Activated T-cell treated with anti-CD3 and anti-CD28 coated beads, Interleukin-2, amount 50 U/mL, for 72 hours (primary cell): ENCODE data around the gene ALG14. TPM values are rescaled to one million over a fixed set of nuclear protein-coding genes. Genes with fewer than 3 reads are reported as not detected.

ENCODE experiments used
- ATAC-seq, 2 donors: fragments of 150-1000 bp; cut with Tn5 transposase; replicated peaks in 1 of 2; 2 replicates each; pipeline ENCODE4 v1.10.0; 2021; ENCODE audit warnings: moderate library complexity in 2 of 2, mild to moderate bottlenecking in 1 of 2
- DNase-seq, 2 donors: peaks; one replicate each; pipeline ENCODE4 v3.0.0; 2021 to 2022; ENCODE audit warnings: mixed read lengths in 1 of 2
- H3K27ac Mint-ChIP-seq: one replicate; pipeline ENCODE4 v1.8.0; 2022; ENCODE audit warnings: mild to moderate bottlenecking, moderate library complexity, mixed read lengths
- H3K27me3 Mint-ChIP-seq: one replicate; pipeline ENCODE4 v1.8.0; 2022; ENCODE audit warnings: low read depth, mixed read lengths
- H3K36me3 Mint-ChIP-seq, 2 donors: one replicate each; pipeline ENCODE4 v1.8.0; 2022; ENCODE audit warnings: mixed read lengths in 2 of 2, mild to moderate bottlenecking in 1 of 2; ENCODE audit not compliant: insufficient read depth in 2 of 2
- H3K4me1 Mint-ChIP-seq: one replicate; pipeline ENCODE4 v1.8.0; 2022; ENCODE audit warnings: low read depth, mixed read lengths
- H3K4me3 Mint-ChIP-seq, 2 donors: one replicate each; pipeline ENCODE4 v1.8.0; 2022; ENCODE audit warnings: mild to moderate bottlenecking in 2 of 2, mixed read lengths in 2 of 2, moderate library complexity in 2 of 2
- H3K9me3 Mint-ChIP-seq, 2 donors: one replicate each; pipeline ENCODE4 v1.8.0; 2022; ENCODE audit warnings: mixed read lengths in 2 of 2
- total RNA-seq, 2 donors: library from RNA; stranded (reverse); gene quantifications; one replicate each; pipeline ENCODE4 v1.2.3, GENCODE V29; 2022

ALG14 gene
- total RNA-seq, 2 donors from 2014 or later = 3.4 to 4.1 TPM

DNA sequence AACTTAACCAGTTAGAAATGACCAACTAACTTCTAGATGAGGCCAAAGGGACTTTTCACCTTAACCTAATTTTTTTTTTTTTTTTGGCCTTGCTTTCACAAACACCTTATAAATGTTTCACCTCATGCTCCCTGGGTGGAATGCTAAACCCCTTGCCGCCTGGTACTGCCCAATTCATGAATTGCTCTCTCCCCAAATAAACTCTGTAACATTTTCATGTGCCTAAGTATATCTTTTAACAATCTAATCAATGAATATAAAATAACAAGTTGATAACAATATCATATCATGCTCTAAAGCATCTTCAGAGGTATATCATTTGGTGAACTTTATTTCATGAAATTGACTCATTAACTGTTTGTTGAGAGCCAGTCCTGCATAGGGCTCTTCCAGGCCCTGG, 134.9 kb downstream of the ALG14 start:
- no peaks in the 10 kb centered on the region for H3K36me3 Mint-ChIP-seq
- H3K4me1 Mint-ChIP-seq = peaks cover 8% of the 10 kb centered on the region
- no peak overlapping the region for H3K27ac Mint-ChIP-seq
- no peaks in the 10 kb centered on the region for H3K27me3 Mint-ChIP-seq
- ATAC-seq = no peak
- no peaks in the 10 kb centered on the region for H3K9me3 Mint-ChIP-seq
- no peak for DNase-seq
- H3K4me3 Mint-ChIP-seq = no peak overlapping the region

- Mint-ChIP-seq H3K9me3 (no peaks in the 10 kb centered on the region), H3K4me3 (no peak overlapping the region), H3K36me3 (no peaks in the 10 kb centered on the region), H3K4me1 (peaks cover 8% of the 10 kb centered on the region), H3K27ac (no peak overlapping the region), H3K27me3 (no peaks in the 10 kb centered on the region)
- ATAC-seq (no peak), DNase-seq (no peak)
These were observed 135.7 kb downstream of the ALG14 start for GRCh38 chr1:94936861-94937620.

GRCh38 chr1:94935476-94935875, 137.3 kb downstream of the ALG14 start:
- H3K4me3 Mint-ChIP-seq = no peak overlapping the region
- ATAC-seq (no peak), DNase-seq (no peak)
- H3K27me3 Mint-ChIP-seq = no peaks in the 10 kb centered on the region
- H3K4me1 Mint-ChIP-seq = peaks cover 8% of the 10 kb centered on the region
- H3K9me3 Mint-ChIP-seq = no peaks in the 10 kb centered on the region
- no peak overlapping the region for H3K27ac Mint-ChIP-seq
- no peaks in the 10 kb centered on the region for H3K36me3 Mint-ChIP-seq

- Mint-ChIP-seq H3K4me1 (peaks cover 8% of the 10 kb centered on the region), H3K4me3 (no peak overlapping the region), H3K9me3 (no peaks in the 10 kb centered on the region), H3K27ac (no peak overlapping the region), H3K27me3 (no peaks in the 10 kb centered on the region), H3K36me3 (no peaks in the 10 kb centered on the region)
- ATAC-seq (no peak), DNase-seq (no peak)
These were observed 137.7 kb downstream of the ALG14 start for GRCh38 chr1:94935034-94935433.

- H3K4me1 Mint-ChIP-seq = peaks cover 8% of the 10 kb centered on the region
- H3K9me3 Mint-ChIP-seq = no peaks in the 10 kb centered on the region
- ATAC-seq (no peak), DNase-seq (no peak)
- no peaks in the 10 kb centered on the region for H3K36me3 Mint-ChIP-seq
- H3K4me3 Mint-ChIP-seq = no peak overlapping the region
- no peaks in the 10 kb centered on the region for H3K27me3 Mint-ChIP-seq
- H3K27ac Mint-ChIP-seq = no peak overlapping the region
These were observed 138.2 kb downstream of the ALG14 start for GRCh38 chr1:94934551-94934950.

DNA sequence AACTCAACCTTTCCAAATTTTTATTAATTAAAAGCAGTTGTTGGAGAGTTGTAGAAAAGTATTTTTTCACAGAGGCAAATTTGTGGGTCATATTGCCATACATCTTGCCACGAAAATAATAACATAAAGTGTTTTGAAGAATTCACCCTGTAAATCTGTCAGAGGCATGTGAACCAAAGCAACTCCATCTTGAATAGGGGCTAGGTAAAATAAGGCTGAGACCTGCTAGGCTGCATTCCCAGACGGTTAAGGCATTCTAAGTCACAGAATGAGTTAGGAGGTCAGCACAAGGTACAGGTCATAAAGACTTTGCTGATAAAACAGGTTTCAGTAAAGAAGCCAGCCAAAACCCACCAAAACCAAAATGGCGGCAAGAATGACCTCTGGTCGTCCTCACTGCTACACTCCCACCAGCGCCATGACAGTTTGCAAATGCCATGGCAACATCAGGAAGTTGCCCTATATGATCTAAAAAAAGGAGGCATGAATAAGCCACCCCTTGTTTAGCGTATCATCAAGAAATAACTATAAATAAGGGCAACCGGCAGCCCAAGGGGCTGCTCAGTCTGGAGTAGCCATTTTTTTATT, 141.4 kb downstream of the ALG14 start:
- peaks cover 8% of the 10 kb centered on the region for H3K4me1 Mint-ChIP-seq
- no peak for DNase-seq
- H3K4me3 Mint-ChIP-seq = no peak overlapping the region
- H3K27me3 Mint-ChIP-seq = peaks cover 10% of the 10 kb centered on the region
- peaks cover 0 to 3% of the 10 kb centered on the region in 2 donors for H3K36me3 Mint-ChIP-seq
- no peak overlapping the region for H3K27ac Mint-ChIP-seq
- H3K9me3 Mint-ChIP-seq = no peaks in the 10 kb centered on the region
- no peak for ATAC-seq

DNA sequence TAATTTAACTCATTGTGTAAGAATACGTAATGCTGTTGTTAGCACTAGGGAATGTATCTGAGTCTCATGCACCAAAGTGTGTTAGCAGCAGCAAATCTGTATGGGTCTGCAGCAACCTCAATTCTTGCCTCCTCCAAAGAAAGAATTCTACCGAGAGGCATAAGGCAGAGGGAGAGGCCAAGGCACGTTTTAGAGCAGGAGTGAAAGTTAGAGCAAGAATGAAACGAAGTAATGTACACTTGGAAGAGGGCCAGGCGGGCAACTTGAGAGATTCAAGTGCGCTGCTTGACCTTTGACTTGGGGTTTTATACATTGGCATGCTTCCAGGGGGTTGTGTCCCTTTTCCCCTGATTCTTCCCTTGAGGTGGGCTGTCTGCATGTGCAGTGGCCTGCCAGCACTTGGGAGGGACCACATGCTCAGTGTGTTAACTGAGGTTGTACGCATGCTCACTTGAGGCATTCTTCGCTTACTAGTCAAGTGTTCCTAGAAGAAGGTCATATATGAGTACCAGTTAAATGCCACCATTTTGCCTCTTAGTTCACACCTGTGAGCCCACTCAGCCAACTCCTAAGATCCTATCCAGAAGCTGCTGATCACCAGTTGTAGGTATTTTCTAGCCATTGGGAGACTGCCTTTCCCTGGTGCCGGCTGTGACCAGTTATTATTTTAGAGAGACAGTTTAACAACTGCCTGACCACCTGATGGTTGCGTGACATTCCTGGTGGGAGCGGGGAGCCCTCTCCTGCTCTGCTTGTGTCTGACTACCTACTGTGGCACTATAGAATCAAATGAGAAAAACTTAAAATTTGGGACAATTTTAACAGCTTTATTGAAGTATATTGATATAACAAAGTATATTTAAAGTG, 143.2 kb downstream of the ALG14 start:
- Mint-ChIP-seq H3K9me3 (no peaks in the 10 kb centered on the region), H3K27ac (no peak overlapping the region), H3K4me1 (peaks cover 15% of the 10 kb centered on the region), H3K27me3 (peaks cover 27% of the 10 kb centered on the region), H3K36me3 (peaks cover 0 to 3% of the 10 kb centered on the region in 2 donors), H3K4me3 (no peak overlapping the region)
- DNase-seq (no peak), ATAC-seq (no peak)

DNA sequence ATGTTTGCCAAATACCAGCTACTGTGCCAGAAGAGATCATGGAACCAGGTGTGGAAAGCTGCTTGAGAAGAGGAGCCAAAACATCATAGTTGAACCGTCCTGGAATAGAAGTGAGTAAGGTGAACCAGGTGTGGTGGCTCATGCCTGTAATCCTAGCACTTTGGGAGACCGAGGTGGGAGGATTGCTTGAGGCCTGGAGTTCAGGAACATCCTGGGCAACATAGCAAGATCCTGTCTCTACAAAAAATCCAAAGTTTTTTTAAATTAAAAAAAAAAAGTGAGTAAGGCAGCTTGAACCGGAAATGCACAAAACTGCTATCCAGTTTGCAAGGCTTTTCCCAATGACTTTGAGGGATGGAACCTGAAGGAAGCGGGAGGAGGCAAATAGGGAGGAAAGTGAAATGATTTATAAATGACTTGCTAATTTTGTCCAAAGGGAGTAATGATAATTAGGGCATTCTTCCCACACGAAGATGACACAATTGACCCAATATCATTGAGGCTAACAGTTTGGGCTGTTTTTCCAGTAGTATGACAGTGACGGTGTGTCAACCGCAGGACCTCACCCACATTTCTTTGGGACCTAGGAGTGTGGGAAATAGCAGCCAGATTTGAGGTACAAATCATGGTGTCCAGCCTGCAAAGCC, 144.3 kb downstream of the ALG14 start:
- peaks cover 27% of the 10 kb centered on the region for H3K27me3 Mint-ChIP-seq
- H3K4me1 Mint-ChIP-seq = peaks cover 16% of the 10 kb centered on the region
- ATAC-seq (no peak), DNase-seq (no peak)
- H3K36me3 Mint-ChIP-seq = peaks cover 0 to 3% of the 10 kb centered on the region in 2 donors
- H3K27ac Mint-ChIP-seq = no peak overlapping the region
- no peaks in the 10 kb centered on the region for H3K9me3 Mint-ChIP-seq
- peak overlapping the region in 1 of 2 donors; percentile 86 for H3K4me3 Mint-ChIP-seq

- H3K27ac Mint-ChIP-seq = no peak overlapping the region
- H3K36me3 Mint-ChIP-seq = peaks cover 0 to 3% of the 10 kb centered on the region in 2 donors
- peak overlapping the region; percentile 53 to 86 for H3K4me3 Mint-ChIP-seq
- DNase-seq = no peak
- peaks cover 16% of the 10 kb centered on the region for H3K4me1 Mint-ChIP-seq
- no peak for ATAC-seq
- H3K27me3 Mint-ChIP-seq = peaks cover 27% of the 10 kb centered on the region
- no peaks in the 10 kb centered on the region for H3K9me3 Mint-ChIP-seq
These were observed 145.2 kb downstream of the ALG14 start for GRCh38 chr1:94927405-94928175.

- Mint-ChIP-seq H3K36me3 (peaks cover 0 to 3% of the 10 kb centered on the region in 2 donors), H3K27ac (no peak within 1 kb of the TSS), H3K27me3 (peaks cover 27% of the 10 kb centered on the region), H3K4me1 (peaks cover 16% of the 10 kb centered on the region), H3K4me3 (peak within 1 kb of the TSS; percentile 78 to 90), H3K9me3 (no peaks in the 10 kb centered on the region)
- peak; percentile 81 to 87 for DNase-seq
- ATAC-seq = peak; percentile 91 to 92
These were observed 145.8 kb downstream of the ALG14 start, which contains the start of gene CNN3 for GRCh38 chr1:94926915-94927404. Gene CNN3, minus strand, starts transcription at chr1:94927110. Its CDS starts 216 bp downstream, at chr1:94926894.

DNA sequence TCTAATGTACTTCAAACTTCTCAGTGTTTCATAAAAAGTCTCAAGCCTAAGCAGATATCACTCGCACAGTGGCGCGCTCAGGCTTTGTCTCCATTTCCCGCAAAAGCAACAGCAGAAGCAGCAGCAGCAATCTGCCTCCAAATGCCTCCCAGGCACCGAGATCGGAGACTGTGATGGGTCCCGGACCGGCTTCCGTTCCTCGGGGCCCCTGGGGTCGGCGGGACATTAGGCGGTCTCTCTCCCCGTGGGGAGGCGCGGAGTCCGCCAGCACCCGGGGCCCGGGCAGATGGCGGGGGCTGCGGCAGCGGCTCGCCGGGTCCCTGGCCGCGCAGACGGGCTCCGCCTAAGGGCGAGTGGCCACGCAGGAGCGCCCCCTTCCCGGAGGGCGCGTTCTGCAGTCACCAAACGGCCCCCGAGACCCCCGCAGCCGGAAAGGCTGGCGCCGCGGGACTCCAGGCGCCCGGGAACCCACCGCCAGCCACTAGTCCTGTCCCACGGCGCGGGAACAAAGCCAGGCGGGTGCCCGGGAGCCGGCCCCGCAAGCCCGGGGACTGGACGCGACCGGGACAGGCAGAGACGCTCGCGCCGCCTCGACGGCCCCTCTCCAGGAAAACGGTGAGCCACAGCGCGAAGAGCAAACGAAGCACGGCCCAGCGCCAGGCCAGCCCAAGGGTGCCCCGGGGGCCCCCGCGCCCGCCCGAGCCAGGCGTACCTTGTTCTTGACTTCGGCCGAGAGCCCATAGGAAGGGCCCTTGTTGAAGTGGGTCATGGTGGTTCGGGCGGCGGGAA, 146.4 kb downstream of the ALG14 start:
- Mint-ChIP-seq H3K4me1 (peaks cover 16% of the 10 kb centered on the region), H3K27me3 (peaks cover 27% of the 10 kb centered on the region), H3K9me3 (no peaks in the 10 kb centered on the region), H3K36me3 (peaks cover 0 to 3% of the 10 kb centered on the region in 2 donors), H3K27ac (no peak overlapping the region), H3K4me3 (peak overlapping the region; percentile 78 to 90)
- DNase-seq (peak; percentile 35 to 44), ATAC-seq (peak; percentile 50 to 57)
